ENCODE data around the gene ZNF524. TPM values are rescaled to one million over a fixed set of nuclear protein-coding genes. Genes with fewer than 3 reads are reported as not detected.

The ZNF524 gene
- total RNA-seq, 2 donors from 2014 or later = 29.7 to 45.4 TPM

DNA sequence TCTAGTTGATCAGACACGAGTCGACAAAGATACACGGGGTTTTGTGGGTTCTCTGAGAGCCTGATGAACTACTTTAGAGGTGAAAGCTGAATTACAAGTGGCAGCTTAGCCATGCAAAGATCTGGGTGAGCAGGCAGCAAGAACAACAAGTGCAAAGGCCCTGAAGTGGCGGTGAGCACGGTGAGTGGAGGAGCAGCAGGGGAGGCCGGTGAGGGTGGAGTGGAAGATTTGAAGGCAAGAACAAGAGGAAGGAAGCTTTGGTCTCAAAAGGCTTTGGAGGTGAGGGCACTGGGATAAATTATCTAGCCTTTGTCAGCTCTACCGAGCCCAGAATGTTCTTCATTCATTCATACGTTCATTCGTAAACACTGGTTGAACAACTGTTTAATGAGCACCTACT, 6.7 kb downstream of the ZNF524 start:
- 52 to 68% methylated on average over 9 of the region's 9 CpGs for WGBS, 2 donors
- Histone ChIP-seq H3K4me1 (peaks cover 32% of the 10 kb centered on the region), H3K36me3 (replicated peaks in 1 of 2; ENCODE audit: insufficient read depth in 1 of 2, low read depth in 2 of 2) (no peaks in the 10 kb centered on the region), H3K9me3 (no peaks in the 10 kb centered on the region), H3K4me3 (no peak overlapping the region), H3K27me3 (no peaks in the 10 kb centered on the region), H3K27ac (no peak overlapping the region)
- ATAC-seq = no peak
- no peak for DNase-seq
- no peak for TF ChIP-seq POLR2A (IDR thresholded peaks at IDR 0.05)
- TF ChIP-seq, protein P1, sequence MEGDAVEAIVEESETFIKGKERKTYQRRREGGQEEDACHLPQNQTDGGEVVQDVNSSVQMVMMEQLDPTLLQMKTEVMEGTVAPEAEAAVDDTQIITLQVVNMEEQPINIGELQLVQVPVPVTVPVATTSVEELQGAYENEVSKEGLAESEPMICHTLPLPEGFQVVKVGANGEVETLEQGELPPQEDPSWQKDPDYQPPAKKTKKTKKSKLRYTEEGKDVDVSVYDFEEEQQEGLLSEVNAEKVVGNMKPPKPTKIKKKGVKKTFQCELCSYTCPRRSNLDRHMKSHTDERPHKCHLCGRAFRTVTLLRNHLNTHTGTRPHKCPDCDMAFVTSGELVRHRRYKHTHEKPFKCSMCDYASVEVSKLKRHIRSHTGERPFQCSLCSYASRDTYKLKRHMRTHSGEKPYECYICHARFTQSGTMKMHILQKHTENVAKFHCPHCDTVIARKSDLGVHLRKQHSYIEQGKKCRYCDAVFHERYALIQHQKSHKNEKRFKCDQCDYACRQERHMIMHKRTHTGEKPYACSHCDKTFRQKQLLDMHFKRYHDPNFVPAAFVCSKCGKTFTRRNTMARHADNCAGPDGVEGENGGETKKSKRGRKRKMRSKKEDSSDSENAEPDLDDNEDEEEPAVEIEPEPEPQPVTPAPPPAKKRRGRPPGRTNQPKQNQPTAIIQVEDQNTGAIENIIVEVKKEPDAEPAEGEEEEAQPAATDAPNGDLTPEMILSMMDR (IDR thresholded peaks at IDR 0.05) = no peak
- intact Hi-C loops (cut with DNase I) = no loop called here

DNA sequence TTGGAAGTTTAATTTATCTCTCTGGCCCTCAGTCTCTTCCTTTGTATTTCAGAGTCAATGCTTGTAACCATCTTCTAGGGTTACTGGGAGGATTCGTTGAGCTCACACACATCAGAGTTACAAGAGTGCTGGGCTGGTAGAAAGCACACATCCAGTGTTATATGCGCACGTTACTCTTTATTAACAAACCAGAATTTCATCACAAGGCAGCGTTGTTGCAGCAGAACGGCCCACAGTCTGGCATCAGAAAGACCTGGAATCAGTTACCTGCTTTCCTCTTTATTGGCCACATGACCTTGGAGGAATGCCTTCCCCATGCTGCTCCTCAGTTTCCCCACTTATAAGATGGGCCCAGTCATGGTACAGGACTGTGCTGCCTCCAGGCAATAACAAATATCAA, 9.2 kb downstream of the ZNF524 start:
- WGBS, 2 donors = 75 to 89% methylated on average over 5 of the region's 5 CpGs
- intact Hi-C loops (cut with DNase I) = no loop called here
- no peak for TF ChIP-seq POLR2A (IDR thresholded peaks at IDR 0.05)
- TF ChIP-seq, protein P1 (IDR thresholded peaks at IDR 0.05) = no peak
- Histone ChIP-seq H3K27me3 (no peaks in the 10 kb centered on the region), H3K9me3 (no peaks in the 10 kb centered on the region), H3K4me1 (peaks cover 31% of the 10 kb centered on the region), H3K27ac (no peak overlapping the region), H3K36me3 (replicated peaks in 1 of 2; ENCODE audit: insufficient read depth in 1 of 2, low read depth in 2 of 2) (no peaks in the 10 kb centered on the region), H3K4me3 (no peak overlapping the region)
- DNase-seq (no peak), ATAC-seq (no peak)

DNA sequence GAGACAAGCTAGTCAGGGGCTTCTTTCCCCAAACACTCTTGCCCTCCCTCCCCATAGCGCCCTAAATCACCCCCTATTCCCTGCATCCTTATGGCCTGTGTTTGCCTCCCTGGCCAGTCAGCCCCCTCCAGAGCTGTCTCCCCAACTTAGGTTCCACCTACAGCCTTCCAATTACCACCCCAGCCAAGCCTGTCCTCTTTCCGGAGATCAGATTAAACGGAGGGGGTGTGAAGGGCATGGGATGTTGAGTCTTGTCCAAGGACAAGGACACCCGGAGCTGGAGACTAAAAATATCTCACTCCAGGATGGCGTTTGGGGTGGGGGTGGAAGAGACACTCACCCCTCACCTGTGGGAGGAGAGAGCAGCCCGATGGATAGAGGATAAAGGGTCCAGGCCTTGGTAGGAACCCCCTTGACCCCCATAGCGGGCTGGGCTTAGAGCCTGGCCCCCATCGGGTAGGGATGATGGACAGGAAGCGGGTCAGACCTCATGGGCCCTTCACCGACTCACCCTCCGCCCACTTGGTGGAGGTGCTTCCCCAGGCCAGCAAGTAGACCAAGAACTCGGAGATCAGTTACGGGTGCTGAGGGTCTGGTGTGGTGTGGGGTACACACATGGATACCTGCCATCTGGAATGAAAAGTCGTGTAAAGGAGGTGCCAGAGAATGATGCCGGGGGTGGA, 11.4 kb downstream of the ZNF524 start:
- Histone ChIP-seq H3K9me3 (no peaks in the 10 kb centered on the region), H3K27me3 (no peaks in the 10 kb centered on the region), H3K36me3 (replicated peaks in 1 of 2; ENCODE audit: insufficient read depth in 1 of 2, low read depth in 2 of 2) (peaks cover 0 to 2% of the 10 kb centered on the region in 2 donors), H3K4me1 (peaks cover 21% of the 10 kb centered on the region), H3K27ac (no peak overlapping the region), H3K4me3 (no peak overlapping the region)
- ATAC-seq (no peak), DNase-seq (no peak)
- TF ChIP-seq POLR2A (IDR thresholded peaks at IDR 0.05) = no peak
- TF ChIP-seq, protein P1 (IDR thresholded peaks at IDR 0.05) = no peak
- intact Hi-C loops (cut with DNase I) = loop anchor here (5.0 to 10.0 kb wide), 2 partner anchors 94 to 487 kb away; no protein-coding TSS in a partner anchor
- 63 to 65% methylated on average over 12 to 15 of the region's 15 CpGs for WGBS, 2 donors

DNA sequence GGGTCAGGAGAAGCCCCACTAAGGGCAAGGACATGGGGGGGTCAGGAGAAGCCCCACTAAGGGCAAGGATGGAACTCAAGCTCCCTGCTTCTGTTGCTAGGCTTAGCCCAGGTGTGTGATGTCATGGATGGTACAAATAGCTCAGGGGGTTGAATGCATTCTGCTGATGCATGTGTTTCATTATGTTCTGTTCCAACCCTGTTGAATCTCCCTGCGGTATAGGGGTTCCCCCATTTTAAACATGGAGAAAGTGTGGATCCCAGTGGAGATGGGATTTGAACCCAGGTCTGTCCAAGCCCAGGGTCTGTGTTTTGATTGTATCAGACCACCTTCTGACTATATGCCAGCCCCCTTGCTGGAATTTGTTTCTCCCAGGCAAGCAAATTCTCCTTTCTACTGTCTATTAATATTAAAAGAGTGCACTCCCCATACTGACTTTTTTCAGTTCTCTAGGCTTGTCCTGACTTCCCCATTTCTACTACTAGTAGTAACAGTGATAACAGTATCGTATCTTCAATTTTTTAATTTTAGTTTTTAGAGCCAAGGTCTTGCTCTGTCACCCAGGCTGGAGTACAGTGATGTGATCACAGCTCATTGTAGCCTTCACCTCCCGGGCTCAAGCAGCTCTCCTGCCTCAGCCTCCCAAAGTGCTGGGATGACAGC, 12.0 kb downstream of the ZNF524 start:
- H3K27me3 ChIP-seq = no peaks in the 10 kb centered on the region
- peaks cover 0 to 2% of the 10 kb centered on the region in 2 donors for H3K36me3 ChIP-seq (replicated peaks in 1 of 2; ENCODE audit: insufficient read depth in 1 of 2, low read depth in 2 of 2)
- TF ChIP-seq, protein P1 (IDR thresholded peaks at IDR 0.05) = no peak
- TF ChIP-seq POLR2A (IDR thresholded peaks at IDR 0.05) = no peak
- H3K4me1 ChIP-seq = peaks cover 15% of the 10 kb centered on the region
- intact Hi-C loops (cut with DNase I) = loop anchor here (5.0 to 10.0 kb wide), 2 partner anchors 95 to 487 kb away; no protein-coding TSS in a partner anchor
- ATAC-seq (no peak), DNase-seq (no peak)
- H3K27ac ChIP-seq = no peak overlapping the region
- no peaks in the 10 kb centered on the region for H3K9me3 ChIP-seq
- 73 to 76% methylated on average over 3 of the region's 3 CpGs for WGBS, 2 donors
- no peak overlapping the region for H3K4me3 ChIP-seq

Measured in body of pancreas (tissue), 4 donors.